SK-N-SH (cell line): ENCODE results near the gene TAF4.

Source experiments
- CTCF ChIP-seq: fragments of 200-600 bp; sonication (generic); IDR thresholded peaks from 2 replicates; pipeline ENCODE4 v1.6.1; 2017; ENCODE audit warnings: antibody characterized with exemption, mild to moderate bottlenecking, moderate library complexity
- FOXJ3 ChIP-seq: sonication (generic); formaldehyde crosslinking; IDR thresholded peaks from 2 replicates; pipeline ENCODE4 v1.5.1; 2020; ENCODE audit warnings: mild to moderate bottlenecking, missing genetic modification reagents
- NFIC ChIP-seq: IDR thresholded peaks from 2 replicates; pipeline ENCODE4 v1.4.0; 2012; ENCODE audit warnings: borderline replicate concordance
- POLR2AphosphoS5 ChIP-seq: IDR thresholded peaks from 2 replicates; pipeline ENCODE4 v1.6.1; 2012; ENCODE audit warnings: low read depth, low read length
- REST ChIP-seq: IDR thresholded peaks from 2 replicates; pipeline ENCODE4 v1.6.1; 2012; ENCODE audit warnings: mild to moderate bottlenecking, low read depth, low read length, moderate library complexity
- SMC3 ChIP-seq: IDR thresholded peaks from 2 replicates; pipeline ENCODE4 v1.6.1; 2012; ENCODE audit warnings: low read depth, low read length, improper control_type of control experiment

- TF ChIP-seq CTCF (no peak), SMC3 (no peak), REST (no peak), POLR2AphosphoS5 (no peak), FOXJ3 (CRISPR knock-in tag) (no peak), NFIC (no peak)
Observed at GRCh38 chr20:62051144-62051543, 14.5 kb downstream of the TAF4 start.
